GM21360 (cell line): ENCODE data around the gene FBXL17.

Experiments
- ATAC-seq: cut with Tn5 transposase; IDR thresholded peaks from one replicate; pipeline ENCODE4 v1.9.1; 2021; ENCODE audit warnings: mild to moderate bottlenecking, moderate library complexity; ENCODE audit not compliant: unreplicated experiment

FBXL17 gene

DNA sequence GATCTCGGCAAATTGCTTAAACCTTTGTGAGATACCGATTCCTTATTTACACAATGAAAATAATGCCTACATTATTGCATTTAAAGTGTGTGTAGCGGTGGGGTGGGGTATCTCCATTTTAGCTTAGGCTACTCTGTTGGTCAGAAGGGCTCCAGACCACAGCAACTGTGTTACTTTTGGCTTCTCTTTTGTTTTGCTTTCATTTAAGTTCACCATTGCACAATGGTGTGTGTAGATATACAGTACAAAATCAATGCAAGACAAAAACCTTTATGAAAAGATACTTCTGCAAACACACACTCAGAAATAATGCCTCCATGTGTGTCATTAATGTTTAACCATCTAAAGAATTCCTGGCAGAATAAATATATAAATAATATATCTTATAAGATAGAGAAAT is 279.4 kb downstream of the FBXL17 start:
- no peak for ATAC-seq

DNA sequence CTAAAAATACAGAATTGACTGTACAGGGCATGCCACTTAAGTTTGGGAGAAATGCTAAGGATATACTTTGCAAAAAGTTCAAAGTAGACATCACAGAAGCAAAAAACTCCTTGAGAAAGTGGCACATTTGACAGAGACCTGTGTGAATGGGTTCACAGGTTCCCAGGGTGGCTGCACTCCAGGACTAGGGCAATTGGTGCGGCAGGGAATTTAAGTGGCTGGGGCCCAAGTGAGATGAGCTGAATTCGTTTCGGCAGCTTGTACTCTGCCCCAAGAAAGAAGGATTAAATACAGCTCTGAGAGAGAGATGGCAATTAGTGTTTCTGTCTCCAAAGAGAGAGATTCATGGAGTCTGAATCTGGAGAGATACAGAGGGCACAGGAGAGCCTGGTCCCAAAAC is 280.1 kb downstream of the FBXL17 start:
- ATAC-seq = no peak

DNA sequence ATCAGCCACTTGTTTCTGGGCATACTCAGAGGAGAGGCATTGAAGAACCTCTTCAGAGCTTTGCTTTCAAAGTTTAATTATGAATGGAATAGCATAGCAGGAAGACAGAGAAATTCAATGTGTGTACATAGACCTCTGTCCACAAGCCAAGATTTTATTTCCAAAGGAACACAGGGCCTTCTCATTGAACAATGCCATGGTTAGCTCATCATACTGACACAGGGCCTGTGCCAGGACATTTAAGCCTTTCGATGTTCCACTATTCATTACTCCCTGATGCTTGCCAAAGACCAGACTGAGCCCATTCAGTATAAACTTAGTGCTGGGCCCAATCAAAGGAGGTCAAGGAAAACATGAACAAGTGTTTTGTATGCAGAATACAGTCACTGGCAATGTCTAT is 280.8 kb downstream of the FBXL17 start:
- no peak for ATAC-seq

DNA sequence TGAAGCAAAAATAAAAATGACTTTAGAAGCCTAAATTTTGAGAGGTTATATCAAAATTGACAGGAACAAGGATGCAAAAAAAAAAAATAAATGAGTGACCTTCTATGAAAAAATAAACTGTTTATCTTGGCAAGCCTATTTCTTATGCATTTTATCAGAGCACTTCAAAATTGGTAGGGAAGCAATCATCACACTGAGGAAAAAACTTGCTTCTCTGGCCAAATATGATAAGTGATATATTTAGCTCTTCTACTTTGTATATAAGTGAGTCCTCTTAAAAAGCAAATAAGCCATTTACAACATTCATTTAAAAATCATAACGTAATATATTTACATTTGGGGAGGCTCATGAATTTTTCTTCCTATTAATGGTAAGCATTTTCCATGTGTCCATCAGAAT is 287.1 kb downstream of the FBXL17 start:
- ATAC-seq = no peak

DNA sequence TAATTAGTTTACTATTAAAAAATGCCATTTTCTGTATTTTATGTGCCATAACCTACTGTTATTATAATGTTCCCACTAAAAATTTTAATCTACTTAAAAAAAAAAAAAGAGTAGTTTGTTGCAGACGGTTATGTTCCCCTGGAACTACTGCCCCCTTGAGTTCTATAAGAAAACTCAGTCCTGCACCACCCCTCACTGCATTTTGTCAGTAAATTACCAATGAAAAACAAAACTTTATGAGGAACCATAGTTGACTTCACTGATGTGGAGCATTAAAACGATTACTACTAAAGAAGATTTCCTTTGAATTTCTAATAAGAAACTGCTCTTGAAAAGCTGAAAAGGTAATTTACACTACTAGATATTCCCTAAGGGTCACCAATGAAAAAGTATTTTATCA is 288.7 kb downstream of the FBXL17 start:
- ATAC-seq = no peak

DNA sequence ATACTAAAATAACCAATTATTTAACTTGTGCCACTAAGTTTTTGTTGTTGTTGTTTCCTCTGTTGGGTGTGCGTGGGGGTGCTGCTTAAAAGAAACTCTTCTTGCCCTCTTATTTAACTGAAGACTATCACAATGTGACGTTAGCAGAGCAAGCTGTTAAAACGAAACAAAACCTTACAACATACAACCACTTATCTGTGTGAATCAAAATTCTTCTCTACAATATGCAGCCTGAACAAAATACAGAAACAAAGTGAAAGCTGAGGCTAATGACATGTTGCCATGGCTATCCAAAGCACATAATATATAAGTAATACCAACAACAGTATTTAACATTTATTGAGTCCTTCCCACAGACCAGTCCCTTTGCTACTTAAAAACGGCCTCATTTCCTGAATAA is 291.0 kb downstream of the FBXL17 start:
- no peak for ATAC-seq

DNA sequence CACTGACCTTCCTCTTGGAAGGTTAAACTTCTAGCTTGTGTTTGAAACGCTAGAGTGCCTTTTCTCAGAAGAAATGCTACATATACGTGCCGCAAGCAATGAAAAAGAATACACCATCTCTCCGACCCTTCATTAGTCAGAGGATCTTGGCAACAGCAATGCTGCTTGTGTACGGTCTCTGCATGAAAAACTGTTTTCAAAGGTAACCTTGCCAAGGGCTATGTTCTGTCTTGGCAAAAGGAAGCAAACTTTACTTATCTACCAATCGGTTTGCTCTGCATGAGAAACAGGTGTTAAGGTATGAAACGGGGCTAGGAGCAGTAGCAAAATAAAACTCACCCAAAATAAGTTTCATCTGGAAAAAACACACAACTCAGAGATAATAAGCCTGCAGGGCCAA is 297.8 kb downstream of the FBXL17 start:
- ATAC-seq = no peak

DNA sequence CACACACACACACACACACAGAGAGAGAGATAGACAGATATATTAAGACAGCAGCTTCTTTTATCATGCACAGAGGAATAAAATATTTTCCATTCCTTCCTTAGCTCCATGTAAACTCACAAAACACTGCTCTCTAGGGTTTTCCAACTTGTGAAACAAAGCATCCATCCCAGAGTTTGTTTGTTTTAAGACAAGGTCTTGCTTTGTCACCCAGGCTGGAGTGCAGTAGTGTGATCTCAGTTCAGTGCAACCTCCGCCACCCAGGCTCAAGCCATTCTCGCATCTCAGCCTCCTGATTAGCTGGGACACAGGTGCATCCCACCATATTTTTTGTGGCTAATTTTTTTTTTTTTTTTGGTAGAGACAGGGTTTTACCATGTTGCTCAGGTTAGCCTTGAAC is 298.7 kb downstream of the FBXL17 start:
- ATAC-seq = no peak

DNA sequence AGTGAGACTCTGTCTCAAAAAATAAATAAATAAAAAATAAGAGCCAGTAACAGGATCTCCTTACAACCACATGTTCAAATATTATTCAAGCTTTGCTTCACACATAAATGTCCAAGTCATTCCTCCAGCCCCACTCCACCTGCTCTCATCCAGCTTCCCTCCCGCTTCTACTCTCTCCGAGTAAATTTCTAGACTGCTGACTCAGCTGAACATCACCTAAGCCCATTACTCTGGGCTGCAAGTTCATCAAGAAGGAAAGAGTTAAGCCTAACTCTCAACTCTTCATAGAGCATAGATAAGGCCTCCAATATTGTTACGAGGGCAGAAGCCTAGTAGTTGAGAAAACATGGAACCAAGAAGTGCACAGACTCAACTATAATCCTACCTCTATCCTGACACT is 300.2 kb downstream of the FBXL17 start:
- no peak for ATAC-seq

DNA sequence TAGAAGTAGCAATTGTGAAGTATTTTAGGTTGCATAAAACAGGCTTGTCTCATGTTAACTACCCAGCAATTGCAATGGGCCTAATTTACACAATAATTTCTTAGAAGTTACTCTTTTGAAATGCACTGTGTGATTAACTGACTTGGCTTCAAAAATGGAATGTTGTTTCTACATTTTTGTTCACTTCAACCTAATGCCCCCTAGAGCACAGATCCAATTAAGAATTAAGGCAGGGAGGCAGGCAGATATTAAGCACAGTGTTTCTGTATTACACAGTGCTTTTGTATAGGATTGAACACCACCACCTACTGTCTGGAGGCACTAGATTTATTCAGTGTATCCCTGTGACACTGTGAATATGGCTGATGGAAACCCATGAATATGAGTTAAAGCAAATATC is 302.1 kb downstream of the FBXL17 start:
- no peak for ATAC-seq

DNA sequence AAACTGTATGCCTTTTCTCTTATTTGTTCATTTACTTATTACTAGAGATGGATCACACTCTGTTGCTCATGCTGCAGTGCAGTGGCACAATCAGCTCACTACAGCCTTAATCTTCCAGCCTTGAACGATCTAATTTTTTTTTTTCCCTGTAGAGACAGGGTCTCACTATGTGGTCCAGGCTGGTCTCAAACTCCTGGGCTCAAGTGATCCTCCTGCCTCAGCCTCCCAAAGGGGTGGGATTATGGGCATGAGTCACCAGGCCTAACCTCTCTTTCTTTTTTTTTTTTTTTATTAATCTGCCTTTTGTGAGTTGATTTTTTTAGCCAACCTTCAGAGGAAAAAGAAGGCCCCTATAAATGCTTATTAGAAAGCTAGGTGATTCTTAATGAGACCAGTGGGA is 303.0 kb downstream of the FBXL17 start:
- no peak for ATAC-seq

DNA sequence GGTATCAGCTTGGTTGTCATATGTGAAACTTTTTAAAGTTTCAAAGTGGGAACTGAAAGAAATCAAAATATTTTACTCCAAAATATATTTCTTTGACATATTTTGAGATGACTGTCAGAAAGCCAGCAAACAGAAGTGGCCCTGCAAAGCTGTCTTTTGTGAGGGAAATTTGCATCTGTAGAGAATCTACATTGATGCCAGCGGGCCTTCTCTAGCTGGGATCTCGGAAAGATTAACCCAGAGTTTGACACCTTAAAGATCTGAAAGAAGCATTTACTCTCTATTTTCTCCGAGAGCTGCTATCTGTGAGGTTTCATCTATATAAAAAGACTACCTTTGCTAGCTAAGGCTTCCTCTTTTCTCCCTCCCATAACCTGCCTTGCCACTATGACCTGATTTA is 303.6 kb downstream of the FBXL17 start:
- ATAC-seq = no peak

DNA sequence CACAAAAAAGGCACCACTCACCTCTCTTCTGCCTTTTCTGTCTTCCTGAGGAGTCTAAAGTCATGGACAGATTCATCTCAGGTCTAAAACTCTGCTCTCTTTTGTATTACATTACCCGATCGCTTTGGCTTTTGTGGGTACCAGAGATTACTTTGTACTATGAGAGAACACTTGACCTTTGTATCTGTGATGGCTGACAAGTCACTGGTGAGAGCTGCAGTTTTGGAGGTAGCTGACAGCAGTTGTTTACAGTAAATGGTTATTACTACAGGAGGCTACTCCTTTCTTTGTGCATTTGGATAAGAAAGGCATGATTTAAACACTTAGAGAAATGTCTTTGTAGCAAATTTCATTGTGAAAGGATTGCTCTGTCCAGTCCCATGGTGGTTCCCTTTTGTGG is 307.3 kb downstream of the FBXL17 start:
- no peak for ATAC-seq

DNA sequence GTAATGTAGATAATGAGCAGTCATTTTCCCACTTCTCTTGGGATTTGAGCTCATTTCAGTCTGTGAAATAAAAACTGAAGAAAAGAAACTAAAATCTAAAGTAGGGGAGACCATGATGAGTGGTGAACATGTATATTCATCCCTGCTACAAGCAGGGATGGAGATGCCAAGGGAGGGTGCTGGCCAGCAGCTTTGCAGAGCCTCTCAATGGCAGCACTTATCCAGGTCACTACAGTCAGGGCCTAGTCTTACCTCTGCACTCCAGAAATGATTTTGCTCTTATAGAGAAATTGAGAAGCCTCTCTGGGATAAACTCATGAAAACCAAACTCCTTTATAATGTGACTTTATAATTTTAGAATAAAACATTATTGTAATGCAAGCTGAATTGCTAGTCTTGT is 317.6 kb downstream of the FBXL17 start:
- no peak for ATAC-seq

DNA sequence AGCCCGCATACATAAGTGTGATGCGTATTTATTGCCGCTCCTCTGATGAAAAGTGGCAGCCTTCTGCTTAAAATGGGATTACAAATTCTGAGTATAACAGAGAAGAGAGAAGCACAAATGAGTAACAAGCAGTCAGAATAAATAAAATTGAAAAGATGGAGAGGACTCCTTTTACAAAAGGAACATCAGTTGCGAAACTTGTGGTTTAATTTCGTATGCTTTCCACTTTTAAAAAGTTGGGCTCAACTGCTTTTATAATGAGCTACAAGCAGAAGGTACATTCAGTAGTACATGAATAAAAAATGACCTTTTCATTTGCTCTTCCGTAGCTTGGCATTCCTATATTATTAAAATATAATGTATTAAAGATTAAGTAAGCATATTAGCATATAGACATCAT is 320.0 kb downstream of the FBXL17 start:
- ATAC-seq = no peak

DNA sequence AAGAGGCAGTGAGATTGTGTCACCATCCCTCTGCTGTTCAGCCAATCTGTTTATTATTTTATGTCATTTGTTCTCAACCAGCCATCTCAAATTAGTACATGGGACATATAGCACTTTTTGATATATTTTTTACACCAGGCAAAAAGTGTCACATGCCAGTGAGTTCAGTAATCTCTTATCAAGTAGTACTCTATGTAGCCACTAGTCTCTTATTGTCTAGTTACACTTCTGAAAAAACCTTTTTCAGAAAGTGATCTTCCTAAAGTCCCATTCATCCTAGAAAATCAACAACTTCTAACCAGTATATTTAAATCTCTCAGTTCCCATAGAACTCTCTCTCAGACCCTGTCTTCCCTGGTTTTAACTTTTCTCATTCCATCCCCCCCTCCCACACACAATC is 321.6 kb downstream of the FBXL17 start:
- no peak for ATAC-seq

DNA sequence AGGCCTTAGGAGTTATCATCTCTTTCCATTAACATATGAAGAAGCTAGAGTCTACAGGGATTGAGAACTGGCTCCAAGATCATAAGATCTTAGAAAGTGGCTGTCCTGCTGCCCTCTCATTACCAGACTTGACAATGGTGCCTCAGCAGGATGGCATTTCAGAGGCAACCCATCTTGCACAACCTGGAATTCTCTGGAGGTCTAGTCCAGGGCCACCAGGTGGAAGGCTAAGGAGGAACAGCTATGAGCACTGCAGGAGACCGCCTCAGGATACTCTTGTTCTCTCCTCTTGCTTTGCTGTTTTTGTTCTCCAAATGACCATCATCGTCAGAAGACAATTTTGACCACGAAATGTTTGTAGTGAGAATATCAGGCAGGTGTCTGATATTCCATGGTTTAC is 322.6 kb downstream of the FBXL17 start:
- ATAC-seq = no peak

DNA sequence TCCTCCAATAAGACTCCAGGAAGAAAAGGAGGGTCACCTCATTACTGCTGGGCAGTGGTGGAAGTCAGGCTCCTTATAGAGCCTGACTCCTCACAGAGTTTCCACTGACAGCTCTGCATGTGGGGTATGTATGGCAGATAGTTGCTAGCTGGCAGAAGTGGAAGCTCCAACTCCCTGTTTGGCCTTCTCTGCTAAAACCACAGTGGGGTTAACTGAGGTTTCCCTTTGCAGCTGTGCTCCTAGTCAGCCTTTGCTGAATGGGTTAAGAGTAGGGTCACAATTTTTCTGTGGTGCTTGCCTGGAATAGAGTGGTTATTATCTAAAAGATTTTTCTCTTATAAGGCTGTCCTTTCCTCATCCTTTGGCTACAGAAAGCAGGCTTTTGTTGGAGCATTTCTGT is 327.5 kb downstream of the FBXL17 start:
- ATAC-seq = no peak

DNA sequence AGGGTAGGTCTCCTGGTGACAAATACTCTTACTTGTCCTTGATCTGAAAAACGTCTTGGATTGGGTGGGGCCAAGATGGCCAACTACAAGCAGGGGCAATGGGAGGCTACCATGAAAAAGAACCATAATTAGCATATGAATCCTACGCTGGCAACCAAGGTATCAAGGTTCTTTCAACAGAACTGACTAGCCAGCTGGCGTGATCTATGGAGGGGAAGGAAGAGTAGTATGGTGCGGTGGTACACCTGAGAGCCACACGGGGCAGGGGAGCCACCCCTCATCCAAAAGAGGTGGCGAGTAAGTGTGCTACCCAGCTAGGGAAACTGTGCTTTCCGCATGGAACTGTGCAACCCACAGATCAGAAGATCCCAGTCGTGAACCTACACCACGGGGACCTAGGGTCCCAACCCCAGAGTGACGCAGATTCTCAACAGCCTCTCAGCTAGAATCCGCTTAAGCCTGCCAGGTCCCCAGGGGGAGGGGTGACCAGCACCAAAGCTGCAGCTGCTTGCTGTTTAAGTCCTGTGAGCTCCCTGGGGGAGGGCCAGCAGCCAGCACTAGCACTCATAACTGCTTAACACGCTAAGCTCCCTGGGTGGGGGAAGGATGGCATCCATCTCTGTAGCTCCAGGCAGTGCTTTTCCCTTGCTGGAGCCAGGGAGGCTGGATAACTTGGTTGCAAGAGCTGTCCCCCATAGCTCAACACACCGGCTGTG is 334.8 kb downstream of the FBXL17 start:
- no peak for ATAC-seq

DNA sequence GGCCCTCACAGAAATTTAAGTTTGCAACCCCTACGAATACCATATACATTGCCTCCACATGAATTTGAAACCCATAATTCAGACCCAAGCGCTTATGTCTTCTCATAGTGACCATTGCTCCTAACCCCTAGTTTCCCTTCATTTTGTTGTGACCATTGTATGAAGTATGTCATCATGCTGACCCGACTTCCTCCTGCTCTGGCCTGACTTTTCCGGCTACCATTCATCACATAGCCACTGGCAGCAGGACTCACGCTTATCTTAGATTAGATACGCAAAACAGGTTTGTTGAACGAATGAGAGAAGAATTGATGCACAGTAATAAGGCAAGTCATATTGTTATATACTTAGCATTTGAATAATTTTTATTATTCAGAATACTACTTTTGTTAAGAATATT is 345.4 kb downstream of the FBXL17 start:
- no peak for ATAC-seq

DNA sequence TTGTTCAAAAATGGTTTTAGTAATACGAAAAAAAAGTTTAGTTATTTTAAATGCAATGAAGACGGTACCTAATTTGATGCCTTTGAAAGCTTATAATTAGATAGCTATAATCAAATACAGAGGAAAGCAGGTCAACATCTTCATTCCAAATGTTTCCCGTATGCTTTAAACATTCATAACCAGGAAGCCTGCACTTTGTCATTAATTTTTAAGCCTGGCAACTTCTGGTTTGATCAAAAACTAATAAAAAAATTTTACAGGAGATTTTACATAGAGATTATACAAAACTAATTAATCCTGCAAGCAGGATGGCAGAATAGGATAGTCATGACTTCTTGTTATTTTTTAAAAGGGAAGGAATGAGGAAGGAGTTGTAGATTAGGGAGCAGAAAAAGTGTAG is 353.0 kb downstream of the FBXL17 start:
- no peak for ATAC-seq

DNA sequence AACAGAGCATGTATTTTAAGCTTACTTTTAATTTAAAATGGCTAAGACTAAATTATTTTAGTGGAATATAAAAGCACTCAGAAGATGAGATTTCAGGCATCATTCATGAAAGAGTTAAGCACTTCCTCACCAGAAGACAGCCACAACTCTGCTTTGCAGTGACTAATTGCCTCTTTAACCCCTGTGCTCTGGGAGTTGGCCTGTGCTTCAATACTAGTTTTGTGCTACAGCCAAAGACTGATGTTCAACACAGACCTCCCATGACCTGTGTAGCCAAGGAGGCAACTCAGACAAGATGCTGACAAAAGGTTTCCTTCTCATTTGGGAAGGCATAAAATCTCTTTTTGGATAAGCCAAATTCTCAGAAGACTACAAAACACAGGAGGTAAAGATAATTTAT is 353.5 kb downstream of the FBXL17 start:
- ATAC-seq = no peak

DNA sequence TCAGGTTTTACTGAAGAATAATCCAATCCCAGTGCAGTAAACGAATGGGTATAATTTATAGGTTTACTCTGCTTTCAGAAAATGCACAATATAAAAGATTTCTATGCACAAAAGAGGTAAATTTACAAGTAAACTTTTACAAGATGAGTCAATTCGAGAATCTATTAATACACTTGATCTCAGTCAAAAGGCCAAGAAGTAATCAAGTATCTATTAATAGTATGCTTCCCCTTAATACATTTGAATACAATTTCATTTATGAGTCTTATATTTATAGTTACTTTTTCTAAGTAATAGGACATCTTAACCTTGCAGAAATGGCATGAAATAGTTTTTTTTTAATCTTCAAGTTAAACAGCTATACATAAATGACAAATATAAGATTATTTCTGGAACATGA is 355.9 kb downstream of the FBXL17 start:
- no peak for ATAC-seq

DNA sequence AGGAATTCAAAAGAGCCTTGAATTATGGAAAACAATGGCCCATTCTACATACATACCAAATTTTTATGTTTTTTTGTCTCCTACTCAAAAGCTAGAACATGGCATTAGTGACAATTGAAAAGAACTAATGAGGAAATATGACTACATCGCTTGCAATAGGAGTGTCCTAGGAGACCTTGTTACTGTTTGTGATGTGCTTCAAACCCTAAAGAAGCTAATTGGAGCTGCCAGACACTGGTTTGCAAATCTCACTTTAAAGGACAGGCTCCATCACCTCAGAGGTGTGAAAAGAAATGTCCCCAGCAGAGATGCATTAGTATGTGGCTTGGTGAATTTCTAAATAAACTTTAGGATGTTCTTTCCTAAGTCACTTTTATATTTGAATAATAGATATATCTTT is 356.9 kb downstream of the FBXL17 start:
- ATAC-seq = no peak
